IPS-NIHi11 (cell line): Measurements from ENCODE around the gene ACTR3.

ENCODE experiments used
- DNase-seq: peaks from one replicate; pipeline ENCODE4 v3.0.0; 2012; ENCODE audit warnings: mixed read lengths, low spot score

ACTR3 gene

DNA sequence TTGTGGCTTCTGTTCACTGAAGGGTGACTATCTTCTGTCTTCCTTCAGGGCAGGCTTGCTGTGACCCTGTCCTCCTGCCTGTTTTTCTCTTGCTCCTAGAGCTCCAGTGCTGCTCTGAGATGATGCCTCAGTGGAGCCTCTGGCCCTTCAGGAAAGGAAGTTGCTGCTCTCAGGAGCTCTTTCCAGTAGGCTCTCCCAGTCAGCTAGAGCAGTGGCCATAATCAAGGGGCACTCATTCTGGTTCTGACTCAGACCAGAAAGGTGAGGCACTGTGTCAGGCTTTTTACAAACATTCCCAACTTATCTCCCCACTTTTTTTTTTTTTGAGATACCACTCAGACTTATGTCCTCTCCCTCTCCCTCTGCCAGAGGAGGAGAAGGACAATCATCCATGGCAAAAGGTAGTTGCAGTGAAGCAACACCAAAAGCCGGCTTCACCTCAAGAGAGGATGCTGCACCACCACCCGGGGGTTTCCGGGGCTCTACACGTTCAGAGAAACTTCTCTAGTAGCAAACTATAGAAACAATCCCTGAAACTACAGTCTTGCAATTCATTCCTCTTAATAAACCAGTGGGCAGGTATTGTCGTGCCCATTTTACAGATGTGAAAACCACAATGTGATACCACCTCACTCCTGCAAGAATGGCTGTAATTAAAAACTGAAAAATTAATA lies 115.4 kb downstream of the ACTR3 start:
- no peak for DNase-seq

DNA sequence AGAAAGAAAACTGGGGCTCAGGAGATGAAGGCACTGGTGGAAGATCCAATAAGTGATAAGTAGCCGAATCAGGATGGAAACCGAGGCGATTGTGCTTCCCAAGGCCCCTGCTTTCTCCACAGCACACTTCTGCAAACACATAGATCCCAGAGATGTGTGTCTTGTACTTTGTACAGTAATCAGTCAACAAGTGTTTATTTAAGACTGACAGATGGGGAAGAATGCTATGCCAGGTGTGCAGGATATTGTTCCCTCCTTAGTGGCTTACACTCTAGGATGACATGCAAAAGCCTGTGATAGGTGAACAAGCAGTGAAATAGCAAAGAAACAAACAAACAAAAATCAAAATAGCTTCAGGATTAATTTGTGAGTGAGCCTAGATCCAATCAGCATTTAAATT lies 116.6 kb downstream of the ACTR3 start:
- no peak for DNase-seq

DNA sequence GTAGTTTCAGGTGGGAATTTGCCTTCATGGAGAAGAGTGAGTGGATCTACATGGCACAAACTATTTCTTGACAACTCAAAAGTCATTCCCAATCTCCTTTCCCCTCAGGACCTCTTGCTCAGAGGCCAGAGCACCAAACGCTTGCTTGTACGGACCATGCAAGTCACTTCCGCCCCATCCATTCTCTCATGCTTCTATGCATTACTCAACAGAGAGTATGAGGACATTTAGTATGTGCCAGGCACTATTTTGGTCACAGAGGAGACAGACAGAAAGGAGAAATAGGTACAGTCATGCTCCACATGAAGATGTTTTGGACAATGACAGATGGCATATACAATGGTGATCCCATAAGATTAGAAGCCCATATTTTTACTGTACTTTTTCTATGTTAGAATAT lies 117.5 kb downstream of the ACTR3 start:
- no peak for DNase-seq

DNA sequence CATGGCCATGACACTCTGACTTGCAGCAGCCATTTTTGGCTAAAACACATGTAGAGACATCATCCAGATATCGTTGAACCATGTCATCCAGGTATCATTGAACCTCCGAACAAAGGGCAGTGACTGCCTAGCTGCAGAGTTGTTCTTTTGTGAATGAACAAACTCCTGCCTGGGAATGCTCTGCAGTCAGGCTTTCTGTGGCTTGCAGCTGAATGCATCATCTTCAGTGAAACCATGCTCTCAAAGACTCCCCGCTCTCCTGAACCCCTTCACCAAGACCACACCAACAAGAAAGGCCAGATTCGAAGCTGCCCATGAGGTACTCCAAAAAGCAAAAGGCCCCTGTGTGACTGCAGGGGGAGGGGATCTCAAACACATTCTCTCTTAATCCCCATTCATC lies 118.8 kb downstream of the ACTR3 start:
- no peak for DNase-seq

DNA sequence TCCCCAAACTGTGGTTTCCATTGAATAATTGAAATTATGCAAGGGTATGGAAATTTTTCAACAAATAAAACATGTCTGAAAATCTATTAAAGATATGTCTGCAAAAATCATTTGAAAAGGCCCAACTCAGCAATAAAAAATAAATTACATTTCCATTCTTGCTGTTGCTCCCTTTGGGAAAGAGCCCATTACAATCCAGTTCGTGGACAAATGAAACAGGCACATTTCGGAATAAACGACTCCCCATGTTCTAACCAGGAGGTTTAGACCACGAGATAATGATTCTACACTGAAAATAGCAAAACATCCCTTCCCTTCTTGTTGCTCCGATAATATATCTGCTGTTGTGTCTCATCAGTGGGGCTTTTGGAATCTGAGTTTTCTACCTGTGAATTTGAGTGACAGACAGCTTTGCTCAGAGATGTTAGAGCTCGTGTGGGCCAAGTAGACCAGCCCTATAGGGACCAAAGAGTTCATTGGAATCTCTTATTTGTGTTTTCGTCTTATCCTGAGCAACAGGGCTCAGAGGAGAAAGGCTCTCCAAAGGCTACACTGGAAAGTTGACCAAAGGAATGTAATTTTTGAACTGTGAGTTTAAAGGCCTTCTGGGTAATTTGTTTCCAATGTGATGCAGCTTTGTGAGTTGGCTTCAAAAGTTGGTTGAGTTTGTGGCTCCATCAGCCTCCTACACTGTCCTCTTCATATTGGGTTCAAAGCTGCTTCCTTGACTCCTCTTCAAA lies 119.5 kb downstream of the ACTR3 start:
- no peak for DNase-seq

DNA sequence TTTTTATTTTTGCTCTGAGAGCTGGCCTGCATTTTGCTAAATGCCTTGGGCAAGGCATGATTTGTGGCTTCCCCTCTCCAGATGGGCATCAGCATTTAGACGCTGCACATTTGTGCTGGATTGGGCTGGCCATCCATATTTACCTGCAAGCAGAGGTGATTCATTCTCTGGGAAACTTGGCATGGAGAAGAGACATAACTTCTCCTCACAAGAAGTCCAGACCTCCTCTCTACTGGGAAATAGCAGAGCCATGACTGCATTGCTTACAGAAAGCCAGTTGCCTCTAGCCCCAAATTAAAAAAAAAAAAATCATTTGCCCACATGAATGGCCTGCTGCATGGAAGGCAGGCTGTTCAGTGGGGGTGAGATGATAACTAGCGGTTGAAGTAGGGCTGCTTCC lies 120.1 kb downstream of the ACTR3 start:
- DNase-seq, result no peak

DNA sequence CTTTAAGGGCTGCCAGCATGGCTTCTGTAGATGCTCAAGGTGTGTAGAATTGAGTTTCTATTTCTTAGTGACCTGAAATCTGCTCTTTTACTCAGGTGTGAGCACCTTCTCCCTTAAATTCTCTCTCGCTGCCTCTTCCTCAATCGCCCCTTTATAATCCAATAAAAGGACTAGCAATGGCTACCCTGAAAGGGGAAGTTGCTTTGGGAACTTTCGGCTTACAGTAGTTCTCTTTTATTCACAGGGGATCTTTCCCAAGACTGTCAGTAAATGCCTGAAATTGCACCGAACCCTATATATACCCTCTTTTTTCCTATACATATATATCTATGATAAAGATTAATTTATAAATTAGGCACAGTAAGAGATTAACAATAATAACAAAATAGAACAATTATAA lies 121.8 kb downstream of the ACTR3 start:
- no peak for DNase-seq
